Measurements from ENCODE around the gene ANKZF1. TPM values are rescaled to one million over a fixed set of nuclear protein-coding genes. Genes with fewer than 3 reads are reported as not detected.

ANKZF1 gene
- total and polyA plus RNA-seq, 10 of the 15 experiments (the other 5 are each of a cell fraction or from before 2014, with no cell fraction given), result 3.1 to 104 (median 35.0) TPM

GRCh38 chr2:219248845-219249202, 19.2 kb downstream of the ANKZF1 start:
- intact Hi-C loops (cut with micrococcal nuclease; ENCODE audit: unreplicated experiment), result no loop called here
- POLR2A ChIA-PET, result interaction anchor here (0.5 to 9.0 kb wide), 14 partner anchors 9 to 97 kb away, joined by 3 to 160 read pairs (median 6); partner anchors contain the start of genes ANKZF1, ATG9A, CNPPD1 and DNAJB2
- FAIRE-seq (no peak), ATAC-seq (no peak), DNase-seq (ENCODE audit: low read depth, low spot score) (no peak)
- H3K36me3 ChIP-seq (ENCODE audit: control insufficient read depth in 2 of 2, insufficient read depth in 2 of 2, low read length in 1 of 2), result peaks cover 12 to 19% of the 10 kb centered on the region in 2 experiments
- H3K4me2 ChIP-seq (ENCODE audit: control insufficient read depth, insufficient read depth), result peak overlapping the region; percentile 9
- H3K27me3 ChIP-seq (replicated peaks in 1 of 2; ENCODE audit: control insufficient read depth in 2 of 2, insufficient read depth in 2 of 2, low read length in 1 of 2), result no peaks in the 10 kb centered on the region
- peak overlapping the region; percentile 13; the same call in 1 of the 2 replicates for H3K9ac ChIP-seq (ENCODE audit: control insufficient read depth, insufficient read depth, low read length)
- BruUV-seq (replicated peaks), result no TSS peak
- in situ Hi-C loops (cut with MboI), result no loop called here
- H3K9me3 ChIP-seq (replicated peaks; ENCODE audit: control insufficient read depth, insufficient read depth, low read length), result no peaks in the 10 kb centered on the region
- H2AFZ ChIP-seq (ENCODE audit: control insufficient read depth, low read depth, low read length), result no peak overlapping the region
- H3K4me3 ChIP-seq, result peak overlapping the region; percentile 35; the same call in 1 of the 2 replicates
- 0 out of 2 replicates have a peak, but pooled peaks cover 4% of the 10 kb centered on the region for H4K20me1 ChIP-seq (ENCODE audit: control insufficient read depth, insufficient read depth)
- WGBS (ENCODE audit: insufficient coverage, insufficient replicate concordance, low lambda C conversion rate, missing lambda C conversion rate), result 15% methylated on average over 2 of the region's 2 CpGs
- SMC1A ChIA-PET (ENCODE audit: uncharacterized antibody, unreplicated experiment), result interaction anchor here (1.2 to 8.6 kb wide), 10 partner anchors 11 to 89 kb away, joined by 3 to 98 read pairs (median 11); partner anchors contain the start of genes ANKZF1, ATG9A, CNPPD1 and DNAJB2
- peak overlapping the region; percentile 58 for H3K27ac ChIP-seq (ENCODE audit: control insufficient read depth, insufficient read depth)
- RAD21 ChIA-PET (ENCODE audit: unreplicated experiment), result interaction anchor here (0.5 to 3.2 kb wide), 15 partner anchors 9 to 893 kb away, joined by 3 to 46 read pairs (median 5); partner anchors contain the start of genes ANKZF1, ATG9A, CNPPD1 and DNAJB2
- TF ChIP-seq ZNF622 (IDR thresholded peaks at IDR 0.05) (no peak), CUX1 (IDR thresholded peaks at IDR 0.05; ENCODE audit: insufficient replicate concordance, low read depth, low read length) (no peak), IRF5 (IDR thresholded peaks at IDR 0.05; ENCODE audit: borderline replicate concordance) (no peak), TARDBP (IDR thresholded peaks at IDR 0.05; ENCODE audit: borderline replicate concordance) (no peak), SREBF2 (IDR thresholded peaks at IDR 0.05; ENCODE audit: low read length) (no peak), SMARCA5 (IDR thresholded peaks at IDR 0.05) (no peak), HDGF (IDR thresholded peaks at IDR 0.05) (0 out of 2 replicates have a peak, but pooled peaks have one; percentile 5), ZNF217 (IDR thresholded peaks at IDR 0.05) (no peak), PBX3 (IDR thresholded peaks at IDR 0.05; ENCODE audit: insufficient replicate concordance, low read depth, low read length) (no peak)
- CTCF ChIA-PET, result interaction anchor here (0.6 to 5.5 kb wide), 12 partner anchors 10 to 958 kb away, joined by 3 to 69 read pairs (median 4); partner anchors contain the start of genes ANKZF1, ATG9A, CNPPD1 and DNAJB2
- H3K79me2 ChIP-seq (ENCODE audit: control insufficient read depth, insufficient read depth, low read length), result peaks cover 60% of the 10 kb centered on the region
- peaks cover 53% of the 10 kb centered on the region for H3K4me1 ChIP-seq (ENCODE audit: control insufficient read depth, insufficient read depth, low read length)
